IMR-90 (cell line): ENCODE results near the gene RPS6KA2. TPM values are rescaled to one million over a fixed set of nuclear protein-coding genes. Genes with fewer than 3 reads are reported as not detected.

Source experiments
- ATAC-seq: fragments of 200-7000 bp; cut with Tn5 transposase; 2 replicates; pipeline ENCODE4 v1.9.1; 2020; ENCODE audit warnings: low read depth, mild to moderate bottlenecking, moderate library complexity
- BruUV-seq: library from RNA; stranded (reverse); fragments of 400-500 nt; replicated peaks from 2 replicates; lab custom pipeline; 2021; lab: Mats Ljungman, UMichigan
- CTCF ChIA-PET: fragments of 300-600 bp; formaldehyde crosslinking; extraction: SDS; loops from one replicate; lab custom pipeline; 2021; ENCODE audit warnings: antibody characterized with exemption; lab: Yijun Ruan, JAX
- POLR2A ChIA-PET: fragments of 300-600 bp; sonication (Branson Sonifier 250); formaldehyde crosslinking; loops from one replicate; lab custom pipeline; 2022; ENCODE audit warnings: antibody characterized with exemption; ENCODE audit not compliant: unreplicated experiment; lab: Charles Lee
- DNase-seq: peaks from one replicate; pipeline ENCODE4 v3.0.0; 2013
- H2AFZ ChIP-seq: replicated peaks from 2 replicates; pipeline ENCODE3; 2013; ENCODE audit warnings: low read length, mild to moderate bottlenecking; ENCODE audit not compliant: poor library complexity
- H2AK5ac ChIP-seq: 2 replicates; pipeline ENCODE4 v1.6.1; 2013; ENCODE audit warnings: low read depth, low read length, inconsistent platforms
- H2AK9ac ChIP-seq: replicated peaks from 2 replicates; pipeline ENCODE3; 2013; ENCODE audit warnings: mild to moderate bottlenecking, low read depth, low read length, moderate library complexity; ENCODE audit not compliant: poor library complexity
- H2BK120ac ChIP-seq: 2 replicates; pipeline ENCODE4 v1.6.1; 2013; ENCODE audit warnings: low read depth, low read length, inconsistent platforms
- H2BK15ac ChIP-seq: 3 replicates; pipeline ENCODE4 v1.6.1; 2013; ENCODE audit warnings: low read depth, low read length, inconsistent platforms
- H2BK20ac ChIP-seq: 2 replicates; pipeline ENCODE4 v1.6.1; 2013; ENCODE audit warnings: low read depth, mild to moderate bottlenecking, inconsistent platforms, low read length, moderate library complexity
- H2BK5ac ChIP-seq: 2 replicates; pipeline ENCODE4 v1.6.1; 2013; ENCODE audit warnings: mild to moderate bottlenecking, low read depth, low read length, inconsistent platforms; ENCODE audit not compliant: poor library complexity, severe bottlenecking
- H3K14ac ChIP-seq: replicated peaks from 2 replicates; pipeline ENCODE4 v1.6.1; 2013; ENCODE audit warnings: low read depth, low read length, inconsistent platforms
- H3K18ac ChIP-seq: 2 replicates; pipeline ENCODE4 v1.6.1; 2013; ENCODE audit warnings: low read depth, low read length, control low read depth
- H3K23ac ChIP-seq: 2 replicates; pipeline ENCODE4 v1.6.1; 2013; ENCODE audit warnings: low read depth, low read length, inconsistent platforms
- H3K27ac ChIP-seq: 2 replicates; pipeline ENCODE4 v1.5.1; 2013; ENCODE audit warnings: mild to moderate bottlenecking, control low read depth, low read length; ENCODE audit not compliant: insufficient read depth
- H3K27me3 ChIP-seq: 2 replicates; pipeline ENCODE4 v1.6.1; 2013; ENCODE audit warnings: low read length; ENCODE audit not compliant: control insufficient read depth, insufficient read depth
- H3K36me3 ChIP-seq: 2 replicates; pipeline ENCODE4 v1.6.1; 2013; ENCODE audit warnings: low read length, mixed read lengths; ENCODE audit not compliant: control insufficient read depth, insufficient read depth
- H3K4ac ChIP-seq: 2 replicates; pipeline ENCODE4 v1.6.1; 2013; ENCODE audit warnings: low read depth, low read length, inconsistent platforms
- H3K4me1 ChIP-seq: 2 replicates; pipeline ENCODE4 v1.6.1; 2013; ENCODE audit warnings: low read length, mixed read lengths; ENCODE audit not compliant: control insufficient read depth, insufficient read depth
- H3K4me2 ChIP-seq: 2 replicates; pipeline ENCODE4 v1.6.1; 2013; ENCODE audit warnings: low read depth, mild to moderate bottlenecking, control low read depth, low read length, moderate library complexity
- H3K4me3 ChIP-seq: 2 replicates; pipeline ENCODE4 v1.5.1; 2013; ENCODE audit warnings: low read depth, mild to moderate bottlenecking, control low read depth, low read length, moderate library complexity; ENCODE audit not compliant: insufficient read depth
- H3K56ac ChIP-seq: 2 replicates; pipeline ENCODE4 v1.6.1; 2013; ENCODE audit warnings: low read length, inconsistent platforms; ENCODE audit not compliant: insufficient read depth; ENCODE audit errors: extremely low read depth
- H3K79me1 ChIP-seq, 2 experiments: 2 replicates each; pipeline ENCODE4 v1.6.1; 2013; ENCODE audit warnings: low read length in 2 of 2, inconsistent platforms in 1 of 2, low read depth in 1 of 2
- H3K9ac ChIP-seq: 2 replicates; pipeline ENCODE4 v1.6.1; 2013; ENCODE audit warnings: low read depth, low read length, control low read depth
- H3K9me1 ChIP-seq: 2 replicates; pipeline ENCODE4 v1.6.1; 2013; ENCODE audit warnings: low read length, inconsistent platforms; ENCODE audit not compliant: insufficient read depth
- H3K9me3 ChIP-seq: 2 replicates; pipeline ENCODE4 v1.6.1; 2013; ENCODE audit warnings: low read length; ENCODE audit not compliant: control insufficient read depth, insufficient read depth
- H4K20me1 ChIP-seq: 2 replicates; pipeline ENCODE4 v1.6.1; 2013; ENCODE audit warnings: low read length, inconsistent platforms; ENCODE audit not compliant: insufficient read depth
- H4K5ac ChIP-seq: 2 replicates; pipeline ENCODE4 v1.6.1; 2013; ENCODE audit warnings: mild to moderate bottlenecking, low read depth, low read length, control low read depth
- H4K8ac ChIP-seq, 2 experiments: 2 replicates each; pipeline ENCODE4 v1.6.1; 2013; ENCODE audit warnings: low read depth in 2 of 2, low read length in 2 of 2, control low read depth in 1 of 2, inconsistent platforms in 1 of 2
- H4K91ac ChIP-seq: 2 replicates; pipeline ENCODE4 v1.6.1; 2013; ENCODE audit warnings: low read depth, low read length, inconsistent platforms; ENCODE audit not compliant: insufficient read depth
- FOS ChIP-seq: fragments of 150-350 bp; IDR thresholded peaks from 2 replicates; pipeline ENCODE4 v1.6.1; 2016; ENCODE audit warnings: low read depth, low read length
- WGBS, 2 experiments: methylation state at CpG; one replicate each; pipeline versions ENCODE4 v1.1.5 to v1.1.7; 2013; ENCODE audit warnings: missing lambda C conversion rate in 2 of 2; ENCODE audit not compliant: insufficient read length in 1 of 2; ENCODE audit errors: extremely low coverage in 2 of 2; 5-methylcytosine and 5-hydroxymethylcytosine counted together
- dilution Hi-C: fragments of 300-500 bp; cut with HindIII; formaldehyde crosslinking; loops from one replicate; pipeline ENCODE4 v1.14.3; 2018; ENCODE audit warnings: low sequenced_read_pairs; ENCODE audit not compliant: unreplicated experiment
- in situ Hi-C: fragments of 300-500 bp; cut with MboI; formaldehyde crosslinking; loops from 3 replicates; pipeline ENCODE4 v1.14.3; 2019; ENCODE audit warnings: low sequenced_read_pairs, inconsistent platforms, mixed read lengths
- intact Hi-C: fragments of 100-400 bp; cut with micrococcal nuclease; formaldehyde crosslinking; loops from 2 replicates; pipeline ENCODE4 v1.10.0; 2022
- polyA plus RNA-seq, 3 experiments: library from polyadenylated mRNA; depleted of rRNA; stranded (reverse); fragments of >200 nt; gene quantifications; 2 replicates each; pipeline ENCODE4 v1.2.3, GENCODE V29; 2012; ENCODE audit warnings: low replicate concordance in 1 of 3
- total RNA-seq: library from RNA; depleted of rRNA; stranded (reverse); fragments of >200 nt; gene quantifications from 2 replicates; pipeline ENCODE4 v1.2.3, GENCODE V29; 2012

The RPS6KA2 gene
- total and polyA plus RNA-seq, 2 of the 4 experiments (the other 2 are of a cell fraction), result 26.9 to 31.3 TPM

GRCh38 chr6:166512567-166512966 is 114.5 kb downstream of the RPS6KA2 start:
- peaks cover 5% of the 10 kb centered on the region for H4K20me1 ChIP-seq
- peaks cover 10% of the 10 kb centered on the region for H3K4me1 ChIP-seq
- CTCF ChIA-PET, result interaction anchor here (1.2 kb wide), 1 partner anchor 47 kb away, joined by 3 read pairs; no protein-coding TSS in a partner anchor
- no peaks in the 10 kb centered on the region for H3K9me3 ChIP-seq
- POLR2A ChIA-PET, result no interaction called here
- no peak overlapping the region for H3K18ac ChIP-seq
- H2BK120ac ChIP-seq, result no peak overlapping the region
- H2AK9ac ChIP-seq, result no peak overlapping the region
- H3K4me2 ChIP-seq, result no peak overlapping the region
- H3K9me1 ChIP-seq, result peaks cover 23% of the 10 kb centered on the region
- H3K14ac ChIP-seq, result no peak overlapping the region
- H2BK20ac ChIP-seq, result no peak overlapping the region
- no peaks in the 10 kb centered on the region for H3K27me3 ChIP-seq
- no peak overlapping the region for H3K9ac ChIP-seq
- no peak overlapping the region for H4K91ac ChIP-seq
- H3K27ac ChIP-seq, result no peak overlapping the region
- H2AK5ac ChIP-seq, result no peak overlapping the region
- H3K79me1 ChIP-seq, result peaks cover 0 to 10% of the 10 kb centered on the region in 2 experiments; a peak in 1 of 4 replicates
- H2AFZ ChIP-seq, result peak overlapping the region; percentile 37
- dilution Hi-C loops (no loop called here), in situ Hi-C loops (no loop called here), intact Hi-C loops (no loop called here)
- H3K4ac ChIP-seq, result no peak overlapping the region
- whole genome bisulfite sequencing, 2 experiments, result 91% methylated on average over 6 of the region's 8 CpGs; no CpG with 5 or more reads in 1 of the 2 experiments
- H4K5ac ChIP-seq, result no peak overlapping the region
- H3K23ac ChIP-seq, result no peak overlapping the region
- H3K4me3 ChIP-seq, result no peak overlapping the region
- peaks cover 34% of the 10 kb centered on the region for H3K36me3 ChIP-seq
- no peak overlapping the region for H2BK15ac ChIP-seq
- DNase-seq, result no peak
- no peak overlapping the region for H3K56ac ChIP-seq
- no peak overlapping the region for H2BK5ac ChIP-seq
- no peak for TF ChIP-seq FOS
- BruUV-seq, result no TSS peak
- no peak overlapping the region for H4K8ac ChIP-seq
- no peak for ATAC-seq
